Activated CD8-positive, alpha-beta memory T cell treated with anti-CD3 and anti-CD28 coated beads, Interleukin-2, amount 50 U/mL, for 24 hours (primary cell): ENCODE measurements around the gene SMKR1.
A peak's percentile ranks its signal among the peaks of the same experiment; 100 is the strongest.
"Not testable (repeated sequence)": the region's sequence is repeated elsewhere in the genome, so short reads cannot be mapped to it uniquely, and the experiment has no call there.

Source experiments
- DNase-seq: peaks from one replicate; pipeline ENCODE4 v3.0.0-alpha.2; 2020; ENCODE audit errors: extremely low read depth

SMKR1 gene

DNA sequence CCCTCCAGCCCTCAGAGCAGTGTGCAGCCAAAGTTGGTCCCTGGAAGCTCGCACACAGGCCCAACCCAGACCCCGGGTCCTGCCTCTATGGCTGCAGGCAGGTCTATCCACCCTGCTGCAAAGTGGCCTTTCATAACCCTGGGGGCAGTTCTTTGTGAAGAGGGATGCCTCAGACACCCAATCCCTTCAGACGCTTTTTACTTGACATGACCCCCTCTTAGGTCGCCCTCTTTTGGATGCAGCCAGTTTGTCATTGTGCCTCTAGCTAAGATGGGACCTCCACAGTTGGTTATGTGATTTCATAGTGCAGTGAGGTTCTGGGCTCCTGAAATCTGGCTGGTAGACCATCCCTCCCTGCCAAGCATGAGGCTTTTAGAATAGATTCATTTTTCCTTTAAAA, 27.3 kb downstream of the SMKR1 start:
- no peak for DNase-seq

DNA sequence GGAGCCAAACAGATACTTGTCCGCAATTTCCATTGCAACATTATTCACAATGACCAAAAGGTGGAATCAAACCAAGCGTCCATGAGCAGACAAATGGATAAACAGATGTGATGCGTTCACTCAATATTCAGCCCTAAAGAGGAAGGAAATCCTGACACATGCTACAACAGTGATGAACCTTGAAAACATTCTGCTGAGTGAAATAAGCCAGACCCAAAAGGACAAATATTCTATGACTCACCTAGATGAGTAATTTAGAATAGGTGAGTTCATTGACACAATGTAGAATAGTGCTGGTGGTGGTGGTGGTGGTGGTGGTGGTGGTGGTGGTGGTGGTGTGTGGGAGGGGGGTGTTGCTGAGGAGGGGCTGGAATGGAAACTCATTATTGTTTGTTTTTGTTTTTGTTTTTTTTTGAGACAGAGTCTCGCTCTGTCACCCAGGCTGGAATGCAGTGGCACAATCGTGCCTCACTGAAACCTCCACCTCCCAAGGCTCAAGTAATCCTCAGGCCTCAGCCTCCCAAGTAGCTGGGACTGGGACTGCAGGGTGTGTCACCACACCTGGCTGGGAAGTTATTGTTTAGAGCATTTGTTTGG, 28.6 kb downstream of the SMKR1 start:
- DNase-seq = peak; percentile 17

DNA sequence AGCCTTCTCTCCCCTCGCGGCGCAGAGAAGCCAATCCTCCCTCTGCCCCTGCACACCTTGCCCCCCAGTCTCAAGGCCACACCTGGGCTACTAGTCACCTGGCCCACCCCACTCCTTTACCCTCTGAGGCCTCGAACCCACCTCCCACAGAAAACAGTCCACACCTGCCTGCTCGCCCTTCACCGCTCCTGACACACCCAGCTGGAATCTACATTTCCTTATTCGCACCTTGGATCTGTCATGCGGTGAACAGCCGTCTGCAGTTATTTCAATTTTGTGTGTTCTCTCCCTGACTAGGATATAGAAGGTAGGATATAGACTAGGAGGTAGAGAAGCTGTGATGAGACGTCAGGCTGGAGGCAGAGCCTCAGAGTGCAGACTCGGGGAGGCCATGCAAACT, 29.4 kb downstream of the SMKR1 start:
- DNase-seq = no peak

DNA sequence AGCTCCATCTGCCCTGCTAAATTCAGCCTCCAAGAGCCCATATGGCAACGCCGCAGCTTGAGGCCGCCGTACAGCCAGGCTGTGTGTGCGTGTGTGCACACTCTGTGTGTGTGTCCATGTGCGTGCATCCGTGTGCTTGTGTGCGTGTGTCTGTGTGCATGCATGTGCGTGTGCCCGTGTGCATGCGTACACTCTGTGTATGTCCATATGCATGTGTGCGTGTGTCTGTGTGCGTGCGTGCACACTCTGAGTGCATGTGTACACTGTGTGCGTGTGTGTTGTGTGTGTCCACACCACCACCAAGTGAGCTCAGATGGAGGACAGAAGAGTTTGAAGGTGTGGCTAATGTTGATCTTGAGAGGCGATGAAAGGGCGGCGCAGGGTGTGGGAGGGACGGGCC, 30.0 kb downstream of the SMKR1 start:
- DNase-seq = no peak

DNA sequence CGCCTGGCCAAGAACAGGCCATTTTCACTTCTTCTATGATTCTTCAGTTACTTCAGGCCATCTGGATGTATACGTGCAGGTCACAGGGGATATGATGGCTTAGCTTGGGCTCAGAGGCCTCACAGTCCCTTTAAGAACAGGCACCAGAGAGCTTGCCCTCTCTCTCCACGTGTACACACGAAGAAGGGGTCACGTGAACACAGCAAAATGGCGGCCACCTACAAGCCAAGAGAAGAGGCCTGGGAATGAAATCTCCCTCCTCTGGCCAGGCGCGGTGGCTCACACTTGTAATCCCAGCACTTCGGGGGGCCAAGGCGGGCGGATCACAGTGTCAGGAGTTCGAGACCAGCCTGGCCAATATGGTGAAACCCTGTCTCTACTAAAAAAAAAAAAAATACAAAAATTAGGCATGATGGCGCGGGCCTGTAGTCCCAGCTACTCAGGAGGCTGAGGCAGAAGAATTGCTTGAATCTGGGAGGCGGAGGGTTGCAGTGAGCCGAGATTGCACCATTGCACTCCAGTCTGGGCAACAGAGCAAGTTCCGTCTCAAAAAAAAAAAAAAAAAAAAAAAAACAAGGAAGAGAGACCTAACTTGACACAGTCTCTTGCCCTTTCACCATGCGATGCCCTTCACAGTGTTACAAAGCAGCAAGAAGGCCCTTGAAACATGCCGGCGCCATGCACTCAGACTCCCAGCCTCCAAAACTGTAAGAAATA, 32.4 kb downstream of the SMKR1 start:
- not testable (repeated sequence) for DNase-seq

DNA sequence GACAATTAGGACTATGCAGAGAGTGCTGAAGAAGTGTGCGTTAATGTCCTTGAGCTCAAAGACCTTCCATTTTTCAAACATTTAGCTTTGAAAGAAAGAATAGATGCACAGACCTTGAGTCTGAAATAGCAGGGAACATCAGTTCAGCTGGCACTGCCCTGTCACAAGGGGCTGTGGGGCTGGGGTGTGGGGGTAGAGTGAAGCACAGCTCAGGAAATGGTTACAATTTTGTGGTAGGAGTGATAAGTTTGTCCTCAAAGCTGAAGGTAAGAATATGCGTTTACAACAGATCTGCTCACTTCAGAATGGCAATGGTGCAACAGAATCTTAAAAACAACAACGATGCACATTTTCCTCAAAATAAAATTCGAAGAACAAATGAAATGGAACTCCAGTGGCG, 33.6 kb downstream of the SMKR1 start:
- DNase-seq = no peak

DNA sequence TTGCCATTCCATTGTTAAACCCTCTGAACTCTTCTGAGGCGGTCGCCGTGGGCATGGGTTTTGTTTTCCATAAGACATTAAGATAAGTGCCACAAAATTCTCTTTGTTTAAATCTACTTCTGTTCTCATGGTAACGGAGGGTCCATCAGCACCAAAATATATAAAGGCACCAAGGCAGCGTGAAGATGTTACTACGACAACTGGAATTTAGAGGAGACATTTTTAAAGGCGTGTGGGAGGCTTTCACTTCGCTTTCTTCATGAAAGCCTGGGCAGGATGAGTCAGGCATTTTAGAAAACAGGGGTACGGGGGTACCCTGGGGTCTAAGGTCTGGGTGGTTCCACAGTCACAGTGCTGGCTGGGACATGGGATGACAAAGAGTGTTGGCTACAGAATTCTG, 34.0 kb downstream of the SMKR1 start:
- no peak for DNase-seq

DNA sequence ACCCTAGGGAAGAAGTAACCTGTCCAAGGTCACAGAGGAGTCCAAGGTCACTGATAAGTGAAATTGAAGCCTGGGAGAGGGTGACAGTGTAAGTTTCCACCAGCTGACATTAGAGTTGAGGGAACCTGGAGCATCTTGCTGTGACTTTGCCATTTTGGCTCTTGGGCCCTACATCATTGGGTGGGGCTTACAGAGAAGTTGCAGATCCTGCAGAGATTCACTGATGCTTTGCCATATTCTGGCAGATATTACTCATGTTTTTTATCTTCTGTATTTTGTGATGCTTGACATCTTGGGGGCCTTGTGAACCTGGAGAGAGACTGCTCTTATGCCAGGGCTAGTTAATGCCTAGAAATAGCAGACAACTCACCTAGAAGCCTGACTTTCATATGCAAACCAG, 36.5 kb downstream of the SMKR1 start:
- DNase-seq = no peak

DNA sequence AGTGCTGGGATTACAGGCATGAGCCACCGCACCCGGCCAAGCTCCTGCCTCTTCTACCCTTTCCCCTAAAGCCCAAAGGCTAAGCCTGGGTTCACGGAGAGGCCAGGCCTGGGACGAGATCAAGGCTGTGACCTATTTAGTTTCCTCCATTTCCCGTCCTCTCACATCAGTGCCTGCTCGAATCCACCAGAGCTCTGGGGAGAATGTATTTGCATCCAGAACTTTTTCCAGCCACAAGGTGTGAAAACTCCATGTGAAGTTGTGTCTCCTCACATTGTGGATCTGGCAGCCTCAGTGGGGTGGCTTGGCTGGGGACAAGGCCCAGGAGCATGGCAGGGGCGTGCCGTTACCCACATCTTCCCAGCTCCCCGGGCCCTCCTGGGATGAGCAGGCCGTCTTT, 38.0 kb downstream of the SMKR1 start:
- DNase-seq = no peak

DNA sequence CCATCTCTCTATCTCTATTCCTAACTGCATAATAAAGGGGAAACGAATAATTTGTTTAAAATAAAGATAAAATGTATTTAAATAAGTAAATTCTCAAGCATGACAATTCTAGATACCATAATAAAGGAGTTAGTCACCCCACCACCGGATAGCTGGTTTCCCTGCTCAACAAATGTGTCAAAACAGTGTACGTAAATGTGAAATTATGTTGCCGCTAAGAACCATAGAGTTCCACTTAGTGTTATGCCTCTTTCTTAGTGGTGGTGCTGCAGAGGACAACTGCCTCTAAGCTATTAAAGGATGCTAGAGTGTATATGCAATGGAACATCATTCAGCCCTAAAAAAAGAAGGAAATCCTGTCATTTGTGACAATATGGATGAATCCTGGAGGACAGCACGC, 42.4 kb downstream of the SMKR1 start:
- DNase-seq = no peak

DNA sequence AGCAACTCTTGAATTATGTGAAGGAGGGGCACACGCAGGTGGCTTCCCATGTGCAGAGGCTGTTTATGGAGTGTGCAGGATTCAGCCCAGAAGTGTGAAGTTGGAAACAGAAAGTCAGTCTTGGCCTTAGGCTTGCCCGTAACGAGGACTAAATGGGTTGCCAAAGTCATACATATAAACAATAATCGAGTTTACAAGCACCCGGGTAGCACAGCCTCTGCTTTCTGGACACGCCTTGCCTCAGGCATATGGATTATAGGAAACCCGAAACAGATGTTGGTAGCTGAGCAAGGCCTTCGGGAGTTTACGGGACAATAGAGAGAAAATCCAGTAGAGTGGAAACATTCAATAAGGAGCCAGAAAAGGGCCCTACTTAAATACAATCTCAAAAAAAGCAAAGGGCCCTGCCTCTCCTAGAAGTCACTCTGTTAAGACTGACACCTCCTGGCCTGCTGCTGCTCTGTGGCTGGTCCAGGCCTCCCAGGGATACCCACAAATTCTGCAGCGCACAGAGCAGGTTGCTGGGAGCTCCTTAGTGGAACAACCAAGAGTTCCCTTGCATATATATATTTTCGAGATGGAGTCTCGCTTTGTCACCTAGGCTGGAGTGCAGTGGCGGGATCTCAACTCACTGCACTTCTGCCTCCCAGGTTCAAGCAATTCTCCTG, 48.5 kb downstream of the SMKR1 start:
- DNase-seq = no peak

DNA sequence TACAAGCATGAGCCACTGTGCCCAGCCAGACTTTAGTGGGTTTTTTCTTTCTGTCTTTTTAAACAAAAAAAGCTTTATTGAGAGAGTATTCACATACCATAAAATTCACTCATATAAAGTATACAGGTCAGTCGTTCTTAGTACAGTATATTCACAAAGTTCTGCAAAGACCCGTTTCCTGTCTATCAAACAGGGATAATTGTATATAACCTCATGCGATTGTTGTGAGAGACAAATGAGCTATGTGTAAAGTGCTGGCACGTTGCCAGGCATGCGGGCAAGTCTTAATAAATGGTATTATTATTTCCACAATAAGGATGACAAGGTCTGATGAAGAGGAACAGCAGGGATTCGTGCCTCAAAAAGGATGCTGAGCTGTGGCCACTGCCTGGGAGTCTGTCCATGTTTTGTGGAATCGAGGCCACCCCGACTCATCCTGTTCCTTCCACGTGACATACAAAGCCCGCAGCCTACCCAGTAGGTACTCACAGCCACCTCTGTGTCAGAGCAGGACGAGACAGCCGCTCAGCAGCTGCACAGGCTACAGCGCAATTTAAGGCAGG, 51.6 kb downstream of the SMKR1 start:
- DNase-seq = no peak

DNA sequence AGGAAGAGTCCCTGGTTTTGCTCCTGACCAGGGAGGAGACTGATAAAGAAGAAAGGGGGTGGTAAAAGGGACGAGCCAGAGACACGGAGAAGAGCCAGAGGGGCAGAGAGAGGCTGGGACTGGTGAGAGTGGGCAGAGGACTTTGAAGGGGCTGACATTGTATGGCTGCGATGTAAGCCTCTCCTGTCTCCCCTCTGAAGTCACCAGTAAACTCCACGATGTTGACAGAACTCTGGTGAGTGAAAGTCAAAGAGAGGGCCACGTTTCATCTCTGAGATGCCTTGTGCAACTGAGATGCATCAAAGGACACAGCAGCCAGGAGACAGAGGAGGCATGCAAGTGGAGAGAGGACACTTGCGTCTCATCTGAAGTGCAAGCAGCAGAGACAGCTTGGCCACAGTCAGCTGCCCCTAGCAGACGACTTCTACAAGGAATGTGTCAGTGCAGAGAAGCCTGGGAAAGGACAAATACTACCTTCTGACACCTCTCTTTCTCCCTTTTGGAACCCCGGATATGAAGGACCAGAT, 54.3 kb downstream of the SMKR1 start:
- no peak for DNase-seq

DNA sequence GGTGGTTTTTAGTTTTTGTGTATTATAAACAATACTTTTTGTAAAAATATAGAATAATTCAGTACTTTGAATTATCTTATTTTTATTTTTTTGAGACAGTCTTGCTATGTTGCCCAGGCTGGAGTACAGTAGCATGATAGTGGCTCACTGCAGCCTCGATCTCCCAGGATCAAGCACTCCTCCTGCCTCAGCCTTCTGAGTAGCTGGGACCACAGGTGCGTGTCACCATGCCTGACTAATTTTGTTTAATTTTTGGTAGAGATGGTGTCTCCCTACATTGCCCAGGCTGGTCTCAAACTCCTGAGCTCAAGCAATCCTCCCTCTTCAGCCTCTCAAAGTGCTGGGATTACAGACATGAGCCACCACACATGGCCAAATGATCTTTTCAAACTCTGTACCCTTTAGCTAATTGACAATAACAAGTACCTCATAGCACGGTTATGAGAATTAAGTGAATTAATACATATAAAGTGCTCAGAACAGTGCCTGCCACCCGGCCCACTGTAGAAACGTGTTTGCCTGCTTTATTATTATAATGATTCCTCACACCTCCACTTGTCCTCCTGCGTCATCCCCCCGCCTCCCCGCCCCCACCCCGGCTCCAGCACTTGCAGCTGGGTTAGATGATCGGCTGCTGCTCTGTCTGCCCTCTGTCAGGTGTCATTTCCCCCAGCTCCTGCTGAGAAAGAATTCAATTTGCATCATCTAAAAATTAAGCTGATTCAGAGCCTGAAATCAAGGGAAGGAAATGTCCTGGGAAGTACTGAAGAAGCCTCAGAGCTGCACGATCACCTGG, 55.6 kb downstream of the SMKR1 start:
- DNase-seq = no peak

DNA sequence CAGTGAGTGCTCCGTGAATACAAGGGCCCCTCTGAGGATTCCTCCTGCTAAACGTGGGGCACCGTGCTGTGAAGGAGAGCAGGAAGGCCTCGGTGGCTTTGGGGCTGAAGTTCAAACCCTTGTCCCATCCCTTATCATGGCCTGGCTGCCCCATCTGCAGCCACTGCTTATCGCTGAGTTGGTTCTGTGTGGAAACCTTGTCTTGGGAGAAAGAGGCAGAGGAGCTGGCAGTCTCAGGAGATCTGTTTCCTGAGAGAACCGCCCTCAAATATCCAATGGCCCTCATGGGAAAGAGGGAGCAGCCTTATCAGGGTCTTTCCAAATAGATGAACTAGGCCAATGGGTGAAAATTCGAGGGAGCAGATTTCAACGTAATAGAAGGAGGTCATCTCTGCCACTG, 57.2 kb downstream of the SMKR1 start:
- no peak for DNase-seq

DNA sequence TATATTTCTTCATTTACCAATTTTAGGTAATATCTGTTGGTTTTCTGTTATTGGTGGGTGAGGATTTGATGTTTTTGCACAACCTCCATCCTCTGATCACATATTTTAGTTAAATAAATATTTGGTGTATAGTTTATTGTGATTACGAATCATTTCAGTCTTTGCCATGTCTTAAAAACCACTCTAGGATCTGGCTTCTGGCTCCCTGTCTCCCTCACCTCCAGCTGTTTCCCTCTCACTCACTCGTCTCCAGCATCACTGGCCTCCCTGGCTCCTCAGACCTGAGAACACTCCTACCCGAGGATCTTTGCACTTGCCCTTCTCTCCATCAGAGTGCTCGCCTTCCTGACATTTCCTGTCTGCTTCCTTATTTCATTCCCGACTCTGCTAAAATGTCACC, 58.5 kb downstream of the SMKR1 start:
- no peak for DNase-seq

DNA sequence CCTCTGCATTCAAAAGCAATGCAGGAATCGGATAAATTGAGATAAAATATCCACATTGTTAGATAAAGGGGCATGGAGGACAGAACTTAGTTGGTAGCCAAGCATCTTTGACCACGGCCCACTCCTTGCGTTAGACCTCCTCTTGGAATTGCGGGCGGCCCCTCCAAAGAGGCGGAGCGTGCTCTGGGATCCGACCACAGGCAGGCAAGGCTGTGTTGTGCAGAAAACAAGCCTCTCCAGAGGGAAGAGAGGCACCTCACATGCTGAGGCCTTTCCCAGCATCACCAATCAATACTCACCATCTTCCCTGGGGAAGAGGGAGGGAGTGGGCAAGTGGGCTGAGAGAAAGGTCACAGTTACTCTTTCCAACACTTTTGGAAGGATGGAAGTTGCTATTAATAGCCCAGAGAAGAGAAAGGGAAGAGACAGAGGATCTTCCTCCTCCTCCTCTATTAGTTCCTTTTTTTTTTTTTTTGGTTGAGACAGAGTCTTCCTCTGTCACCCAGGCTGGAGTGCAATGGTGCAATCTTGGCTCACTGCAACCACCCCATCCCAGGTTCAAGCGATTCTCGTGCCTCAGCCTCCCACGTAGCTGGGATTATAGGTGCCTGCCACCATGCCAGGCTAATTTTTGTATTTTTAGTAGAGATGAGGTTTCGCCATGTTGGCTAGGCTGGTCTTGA, 59.5 kb downstream of the SMKR1 start:
- DNase-seq = no peak
